ENCODE results near the gene PRUNE1.
A peak's percentile ranks its signal among the peaks of the same experiment; 100 is the strongest.

Gene PRUNE1

GRCh38 chr1:150970808-150971582 is 37.3 kb upstream of the PRUNE1 start:
- Histone ChIP-seq H3K27me3 (ENCODE audit: control insufficient read depth, insufficient read depth, low read length) (no peaks in the 10 kb centered on the region), H3K9ac (ENCODE audit: low read length) (peak overlapping the region; percentile 30), H3K4me3 (ENCODE audit: low read depth, low read length) (peak overlapping the region; percentile 88; the same call in 1 of the 2 replicates), H3K9me3 (ENCODE audit: control insufficient read depth, insufficient read depth, low read depth, low read length) (no peaks in the 10 kb centered on the region), H3K4me1 (ENCODE audit: control insufficient read depth, insufficient read depth, low read length) (peaks cover 37% of the 10 kb centered on the region), H3K27ac (ENCODE audit: low read depth, low read length) (peak overlapping the region; percentile 6; the same call in 1 of the 2 replicates), H3K36me3 (ENCODE audit: control insufficient read depth, insufficient read depth, low read length) (peaks cover 31% of the 10 kb centered on the region)

- H3K9me3 ChIP-seq (ENCODE audit: control insufficient read depth, insufficient read depth, low read depth, low read length), result no peaks in the 10 kb centered on the region
- H3K27ac ChIP-seq (ENCODE audit: low read depth, low read length), result peak overlapping the region; percentile 6; the same call in 1 of the 2 replicates
- H3K4me3 ChIP-seq (ENCODE audit: low read depth, low read length), result peak overlapping the region; percentile 88
- H3K27me3 ChIP-seq (ENCODE audit: control insufficient read depth, insufficient read depth, low read length), result no peaks in the 10 kb centered on the region
- peak overlapping the region; percentile 41 for H3K9ac ChIP-seq (ENCODE audit: low read length)
- peaks cover 45% of the 10 kb centered on the region for H3K4me1 ChIP-seq (ENCODE audit: control insufficient read depth, insufficient read depth, low read length)
- peaks cover 23% of the 10 kb centered on the region for H3K36me3 ChIP-seq (ENCODE audit: control insufficient read depth, insufficient read depth, low read length)
Observed at GRCh38 chr1:150971583-150972416, 36.4 kb upstream of the PRUNE1 start.

- Histone ChIP-seq H3K9me3 (ENCODE audit: control insufficient read depth, insufficient read depth, low read depth, low read length) (no peaks in the 10 kb centered on the region), H3K36me3 (ENCODE audit: control insufficient read depth, insufficient read depth, low read length) (peaks cover 17% of the 10 kb centered on the region), H3K4me3 (ENCODE audit: low read depth, low read length) (peak overlapping the region; percentile 88), H3K4me1 (ENCODE audit: control insufficient read depth, insufficient read depth, low read length) (peaks cover 52% of the 10 kb centered on the region), H3K27ac (ENCODE audit: low read depth, low read length) (peak overlapping the region; percentile 6; the same call in 1 of the 2 replicates), H3K9ac (ENCODE audit: low read length) (peak overlapping the region; percentile 41), H3K27me3 (ENCODE audit: control insufficient read depth, insufficient read depth, low read length) (no peaks in the 10 kb centered on the region)
Observed at GRCh38 chr1:150972417-150972940, 35.8 kb upstream of the PRUNE1 start.

- Histone ChIP-seq H3K4me1 (ENCODE audit: control insufficient read depth, insufficient read depth, low read length) (peaks cover 54% of the 10 kb centered on the region), H3K36me3 (ENCODE audit: control insufficient read depth, insufficient read depth, low read length) (peaks cover 8% of the 10 kb centered on the region), H3K27me3 (ENCODE audit: control insufficient read depth, insufficient read depth, low read length) (no peaks in the 10 kb centered on the region), H3K9me3 (ENCODE audit: control insufficient read depth, insufficient read depth, low read depth, low read length) (no peaks in the 10 kb centered on the region), H3K4me3 (ENCODE audit: low read depth, low read length) (peak overlapping the region; percentile 88), H3K27ac (ENCODE audit: low read depth, low read length) (peak overlapping the region; percentile 90; the same call in 1 of the 2 replicates), H3K9ac (ENCODE audit: low read length) (peak overlapping the region; percentile 87)
Observed at GRCh38 chr1:150973258-150973835, 34.9 kb upstream of the PRUNE1 start.

GRCh38 chr1:150973836-150974579 is 34.2 kb upstream of the PRUNE1 start:
- H3K4me3 ChIP-seq (ENCODE audit: low read depth, low read length), result peak overlapping the region; percentile 88
- no peaks in the 10 kb centered on the region for H3K27me3 ChIP-seq (ENCODE audit: control insufficient read depth, insufficient read depth, low read length)
- H3K4me1 ChIP-seq (ENCODE audit: control insufficient read depth, insufficient read depth, low read length), result peaks cover 56% of the 10 kb centered on the region
- peak overlapping the region; percentile 87 for H3K9ac ChIP-seq (ENCODE audit: low read length)
- H3K36me3 ChIP-seq (ENCODE audit: control insufficient read depth, insufficient read depth, low read length), result peaks cover 1% of the 10 kb centered on the region
- no peaks in the 10 kb centered on the region for H3K9me3 ChIP-seq (ENCODE audit: control insufficient read depth, insufficient read depth, low read depth, low read length)
- H3K27ac ChIP-seq (ENCODE audit: low read depth, low read length), result peak overlapping the region; percentile 90

GRCh38 chr1:150974580-150975478 is 33.4 kb upstream of the PRUNE1 start, which contains the start of gene CERS2:
Gene CERS2 (minus strand): TSS chr1:150974835. CDS start chr1:150969090, 5,745 bp downstream.
- Histone ChIP-seq H3K9me3 (ENCODE audit: control insufficient read depth, insufficient read depth, low read depth, low read length) (no peaks in the 10 kb centered on the region), H3K9ac (ENCODE audit: low read length) (peak within 1 kb of the TSS; percentile 87), H3K4me1 (ENCODE audit: control insufficient read depth, insufficient read depth, low read length) (peaks cover 60% of the 10 kb centered on the region), H3K27ac (ENCODE audit: low read depth, low read length) (peak within 1 kb of the TSS; percentile 90), H3K4me3 (ENCODE audit: low read depth, low read length) (peak within 1 kb of the TSS; percentile 88), H3K36me3 (ENCODE audit: control insufficient read depth, insufficient read depth, low read length) (no peaks in the 10 kb centered on the region), H3K27me3 (ENCODE audit: control insufficient read depth, insufficient read depth, low read length) (no peaks in the 10 kb centered on the region)

- Histone ChIP-seq H3K27me3 (ENCODE audit: control insufficient read depth, insufficient read depth, low read length) (no peaks in the 10 kb centered on the region), H3K36me3 (ENCODE audit: control insufficient read depth, insufficient read depth, low read length) (no peaks in the 10 kb centered on the region), H3K9ac (ENCODE audit: low read length) (peak overlapping the region; percentile 26), H3K9me3 (ENCODE audit: control insufficient read depth, insufficient read depth, low read depth, low read length) (no peaks in the 10 kb centered on the region), H3K27ac (ENCODE audit: low read depth, low read length) (no peak overlapping the region; the same call in 1 of the 2 replicates), H3K4me1 (ENCODE audit: control insufficient read depth, insufficient read depth, low read length) (peaks cover 54% of the 10 kb centered on the region), H3K4me3 (ENCODE audit: low read depth, low read length) (0 out of 2 replicates have a peak overlapping the region, but pooled peaks have one; percentile 7)
Observed at GRCh38 chr1:150976401-150976821, 31.8 kb upstream of the PRUNE1 start.

- Histone ChIP-seq H3K4me1 (ENCODE audit: control insufficient read depth, insufficient read depth, low read length) (peaks cover 54% of the 10 kb centered on the region), H3K9me3 (ENCODE audit: control insufficient read depth, insufficient read depth, low read depth, low read length) (no peaks in the 10 kb centered on the region), H3K4me3 (ENCODE audit: low read depth, low read length) (peak overlapping the region; percentile 25; the same call in 1 of the 2 replicates), H3K9ac (ENCODE audit: low read length) (peak overlapping the region; percentile 21), H3K27ac (ENCODE audit: low read depth, low read length) (no peak overlapping the region; the same call in 1 of the 2 replicates), H3K27me3 (ENCODE audit: control insufficient read depth, insufficient read depth, low read length) (no peaks in the 10 kb centered on the region), H3K36me3 (ENCODE audit: control insufficient read depth, insufficient read depth, low read length) (no peaks in the 10 kb centered on the region)
Observed at GRCh38 chr1:150976879-150977694, 31.2 kb upstream of the PRUNE1 start.
